OCI-LY1 (cell line): ENCODE results near the gene ZSWIM9.

Experiments
- CTCF ChIP-seq: fragments of 200-600 bp; sonication (generic), shearing (Covaris generic); IDR thresholded peaks from 2 replicates; pipeline ENCODE4 v1.5.1; 2017; ENCODE audit warnings: mild to moderate bottlenecking, antibody characterized with exemption, low read length, moderate library complexity, mixed read lengths
- EZH2 ChIP-seq: fragments of 200-600 bp; sonication (generic), shearing (Covaris generic); IDR thresholded peaks from 2 replicates; pipeline ENCODE4 v1.8.0; 2017; ENCODE audit warnings: borderline replicate concordance, mixed run types, mild to moderate bottlenecking, antibody characterized with exemption, low read length, moderate library complexity, mixed read lengths

- TF ChIP-seq CTCF (no peak), EZH2 (no peak)
Measured at GRCh38 chr19:48239582-48240141, 69.2 kb downstream of the ZSWIM9 start.
